ELF-1 (cell line): ENCODE measurements around the gene DBNDD1.

Experiments used
- DNase-seq: peaks from one replicate; pipeline ENCODE4 v3.0.0-alpha.2; 2016; ENCODE audit warnings: low read depth, low spot score

The DBNDD1 gene

DNA sequence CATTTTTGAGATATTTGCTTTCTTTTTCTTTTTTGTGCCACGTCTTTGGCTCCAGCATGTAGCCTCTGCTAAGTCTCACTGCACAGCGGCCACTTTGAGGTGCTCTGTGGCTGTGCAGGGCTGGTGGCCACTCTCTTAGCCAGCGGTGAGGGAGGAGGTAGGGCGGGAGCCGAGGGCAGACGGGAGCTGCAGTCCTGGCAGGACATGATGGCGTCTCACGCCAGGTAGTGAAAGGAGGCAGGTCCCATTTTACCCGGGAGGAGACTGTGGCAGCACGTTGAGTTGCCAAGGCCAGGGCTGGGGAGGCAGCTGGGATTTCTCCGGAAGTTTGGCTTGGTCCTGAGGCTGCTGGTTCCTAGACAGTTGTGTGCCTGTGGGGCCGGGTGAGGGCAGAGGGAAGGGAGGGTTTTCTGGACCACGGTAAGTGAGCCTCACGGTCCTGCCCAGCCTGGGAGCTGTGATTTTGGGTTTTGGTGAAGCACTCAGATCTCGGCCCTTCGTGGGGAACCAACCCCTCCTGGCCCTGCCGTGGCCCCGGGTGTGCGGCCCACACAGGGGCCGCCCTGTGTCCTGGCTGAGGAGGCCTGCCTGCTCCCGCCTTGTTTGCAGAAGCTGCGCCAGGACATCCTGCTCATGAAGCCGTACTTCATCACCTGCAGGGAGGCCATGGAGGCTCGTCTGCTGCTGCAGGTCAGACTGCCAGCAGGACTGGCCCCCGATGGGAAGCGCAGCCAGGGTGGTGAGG lies 56.3 kb downstream of the DBNDD1 start:
- DNase-seq = no peak

DNA sequence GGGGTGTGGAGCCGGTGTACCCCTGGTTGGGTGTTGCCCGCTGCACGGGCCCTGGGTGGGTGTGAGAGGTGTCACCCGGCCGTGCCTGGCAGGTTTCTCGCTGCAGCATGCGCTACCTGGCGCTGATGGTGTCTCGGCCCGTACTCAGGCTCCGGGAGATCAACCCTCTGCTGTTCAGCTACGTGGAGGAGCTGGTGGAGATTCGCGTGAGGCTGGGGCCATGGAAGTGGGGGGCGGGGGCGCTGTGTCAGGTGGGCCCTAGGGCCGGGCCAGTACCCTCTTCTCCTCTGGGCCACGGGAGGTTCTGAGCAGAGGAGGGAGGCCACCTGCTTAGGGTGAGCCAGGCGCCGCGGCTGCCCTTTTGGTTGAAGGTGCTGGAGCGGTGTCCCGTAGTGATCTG lies 57.3 kb downstream of the DBNDD1 start:
- no peak for DNase-seq

DNA sequence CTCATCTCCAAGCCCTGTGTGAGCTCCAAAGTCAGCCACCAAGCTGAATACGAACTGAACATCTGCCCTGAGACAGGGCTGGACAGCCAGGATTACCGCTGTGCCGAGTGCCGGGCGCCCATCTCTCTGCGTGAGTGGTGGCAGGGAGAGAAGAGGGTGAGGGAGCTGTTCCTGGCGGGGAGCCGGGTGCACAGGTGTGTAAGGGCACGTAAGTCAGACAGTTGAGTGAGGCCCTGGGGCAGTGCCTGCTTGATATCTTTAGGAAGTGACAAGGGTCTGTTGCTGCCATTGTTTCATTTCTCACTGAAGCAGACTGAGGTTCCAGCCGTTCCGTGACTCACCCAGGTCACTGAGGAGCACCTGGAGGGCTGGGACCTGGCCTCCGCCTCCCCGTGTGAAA lies 58.3 kb downstream of the DBNDD1 start:
- DNase-seq = no peak

DNA sequence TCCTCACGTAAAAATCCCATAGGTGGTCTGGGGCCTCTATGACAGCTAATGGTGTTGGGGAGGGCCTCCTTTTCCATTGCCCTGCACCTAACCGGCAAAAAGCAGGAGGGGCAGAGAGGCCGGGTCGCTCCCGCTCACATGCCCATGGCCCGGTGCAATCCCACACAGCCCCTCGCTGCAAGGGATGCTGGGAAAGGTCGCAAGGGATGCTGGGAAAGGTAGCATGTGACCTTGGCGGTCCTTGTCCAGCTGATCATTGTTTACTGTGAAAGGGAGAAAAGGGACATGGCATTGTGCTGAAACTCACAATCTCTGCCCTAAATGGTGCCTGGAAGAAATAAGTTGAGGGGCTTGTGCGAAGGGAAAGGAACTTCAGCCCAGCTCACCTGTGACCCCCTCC lies 60.7 kb downstream of the DBNDD1 start:
- DNase-seq = no peak

DNA sequence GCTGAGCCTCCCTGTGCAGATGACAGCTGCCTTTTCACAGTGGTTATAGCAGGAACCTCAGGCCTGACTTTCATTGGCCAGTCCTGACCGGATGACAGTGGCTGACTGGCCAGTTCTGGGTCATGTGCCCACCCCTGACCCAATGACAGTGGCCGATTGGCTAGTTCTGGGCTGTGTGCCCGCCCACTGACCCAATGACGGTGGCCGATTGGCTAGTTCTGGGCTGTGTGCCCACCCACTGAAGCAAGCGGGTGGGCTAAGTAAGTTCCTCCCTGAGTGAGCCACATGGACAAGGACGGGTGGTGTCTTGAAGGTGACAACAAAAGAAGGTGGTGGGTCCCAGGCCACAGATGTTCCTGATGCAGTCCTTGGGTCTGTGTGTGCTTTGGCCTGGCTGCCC lies 61.2 kb downstream of the DBNDD1 start:
- peak; percentile 83 for DNase-seq

DNA sequence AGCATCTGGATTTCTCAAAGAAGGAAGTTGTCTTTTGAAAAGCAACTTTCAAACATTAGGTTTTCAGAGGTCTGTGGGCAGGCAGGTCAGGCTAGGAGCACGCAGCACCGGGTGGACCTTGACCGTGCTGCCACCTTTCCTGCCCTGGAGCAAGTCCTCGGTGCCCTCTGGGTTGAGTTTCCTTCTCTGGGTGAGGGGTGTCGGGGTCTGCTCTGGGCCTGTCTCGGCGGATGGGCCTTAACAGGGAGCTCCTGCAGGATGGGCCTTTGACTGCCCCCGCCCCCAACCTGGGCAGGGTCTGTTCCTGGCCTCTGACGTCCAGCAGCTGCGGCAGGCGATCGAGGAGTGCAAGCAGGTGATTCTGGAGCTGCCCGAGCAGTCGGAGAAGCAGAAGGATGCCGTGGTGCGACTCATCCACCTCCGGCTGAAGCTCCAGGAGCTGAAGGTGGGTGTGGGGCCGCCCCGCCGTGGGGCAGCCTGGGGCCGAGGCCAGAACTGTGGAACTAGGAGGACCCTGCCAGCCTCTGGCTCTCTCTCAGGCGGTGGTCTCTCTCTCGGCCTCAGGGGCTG lies 62.0 kb downstream of the DBNDD1 start:
- DNase-seq = no peak

DNA sequence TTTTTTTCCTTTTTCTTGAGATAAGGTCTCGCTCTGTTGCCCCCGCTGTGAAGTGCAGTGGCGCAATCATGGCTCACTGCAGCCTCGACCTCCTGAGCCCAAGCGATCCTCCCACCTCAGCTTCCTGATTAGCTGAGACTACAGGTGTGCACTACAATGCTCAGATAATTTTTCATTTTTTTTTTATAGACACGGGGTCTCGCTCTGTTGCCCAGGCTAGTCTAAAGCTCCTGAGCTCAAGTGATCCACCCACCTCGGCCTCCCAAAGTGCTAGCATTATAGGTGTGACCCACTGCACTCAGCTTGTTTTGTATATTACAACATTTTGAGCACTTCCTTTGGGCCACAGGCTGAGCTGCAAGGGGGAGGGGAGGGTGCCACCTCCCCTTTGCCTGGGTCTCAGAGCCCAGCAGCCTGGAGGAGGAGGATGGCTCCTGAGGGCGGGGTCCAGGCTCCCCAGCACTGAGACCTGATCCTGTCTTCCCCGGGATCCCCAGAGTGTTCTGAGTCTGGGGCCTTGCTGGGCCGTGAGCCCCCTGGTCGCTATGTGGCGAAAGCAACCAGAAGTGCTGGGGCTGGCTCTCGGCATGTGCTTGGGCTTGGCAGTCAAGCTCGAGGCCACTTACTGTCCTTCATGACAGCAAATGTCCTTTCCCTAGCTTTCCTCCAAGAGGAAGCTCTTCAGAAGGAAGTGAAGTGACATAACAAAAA lies 62.6 kb downstream of the DBNDD1 start:
- DNase-seq = no peak

DNA sequence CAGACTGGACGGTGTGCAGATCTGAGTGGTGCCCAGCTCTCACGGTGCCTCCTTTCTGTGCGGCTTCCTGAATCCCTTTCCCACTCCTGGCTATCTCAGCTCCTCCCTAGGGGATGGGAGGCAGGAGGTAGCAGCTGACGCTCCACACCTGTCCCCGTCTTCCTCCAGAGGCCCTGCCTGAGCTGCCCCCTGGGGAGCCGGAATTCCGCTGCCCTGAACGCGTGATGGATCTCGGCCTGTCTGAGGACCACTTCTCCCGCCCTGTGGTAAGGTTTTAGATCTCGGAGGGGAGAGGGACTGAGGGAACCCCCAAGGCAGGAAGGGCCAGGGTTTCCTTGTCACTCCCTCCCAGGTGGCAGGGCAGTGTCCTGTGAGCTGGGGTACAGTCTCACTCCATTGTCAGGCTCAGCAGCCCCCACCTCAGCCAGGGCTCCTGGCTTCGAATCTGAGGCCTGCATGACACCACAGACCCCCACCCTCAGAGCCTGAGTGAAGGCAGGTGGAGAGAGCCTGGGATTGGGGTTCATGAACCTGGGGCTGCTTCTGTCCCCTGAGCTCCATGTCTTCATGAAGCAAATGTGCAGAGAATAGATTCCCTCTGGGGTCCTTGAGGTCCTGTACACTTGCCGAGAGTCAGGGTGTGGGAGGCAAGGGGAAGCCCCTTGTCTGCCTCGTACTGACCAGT lies 64.1 kb downstream of the DBNDD1 start:
- DNase-seq = no peak
